Epithelial cell of proximal tubule (primary cell): ENCODE results near the gene TARS3. TPM values are rescaled to one million over a fixed set of nuclear protein-coding genes. Genes with fewer than 3 reads are reported as not detected.

Experiments
- DNase-seq: peaks from one replicate; pipeline ENCODE4 v3.0.0-alpha.2; 2011; ENCODE audit warnings: low read depth
- H3K4me3 ChIP-seq: 2 replicates; pipeline ENCODE4 v1.5.1; 2011; ENCODE audit warnings: low read depth, mild to moderate bottlenecking, low read length
- total RNA-seq: library from RNA; depleted of rRNA; stranded (reverse); fragments of >200 nt; gene quantifications from 2 replicates; pipeline ENCODE4 v1.2.3, GENCODE V29; 2015
- TF ChIP-seq, protein P1 (sequence below): conservative IDR thresholded peaks from 2 replicates; pipeline ENCODE4 v1.5.1; 2012; ENCODE audit warnings: low read depth, mild to moderate bottlenecking, low read length

Gene TARS3
- total RNA-seq, 1 donor from 2014 or later = 9.9 TPM

DNA sequence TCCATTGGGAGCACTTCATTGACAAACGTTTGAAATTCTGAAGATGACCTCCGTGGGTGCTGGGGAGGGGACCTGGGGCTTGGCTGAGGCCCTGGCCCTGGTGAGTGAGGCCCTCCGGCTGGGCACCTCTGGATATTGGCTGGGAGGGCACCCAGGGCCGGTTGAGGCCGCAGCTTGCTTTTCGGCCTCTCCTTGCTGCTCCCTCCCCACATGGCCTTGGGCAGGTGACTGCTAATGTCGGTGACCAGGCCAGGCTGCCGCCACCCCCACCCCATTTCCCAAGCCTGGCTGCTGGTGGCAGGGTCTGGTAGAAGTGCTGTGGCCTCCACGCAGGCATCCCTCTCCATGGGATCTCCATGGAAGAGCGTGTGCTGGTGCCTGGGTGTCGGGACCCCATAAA lies 111.6 kb downstream of the TARS3 start:
- no peak for DNase-seq
- no peak overlapping the region for H3K4me3 ChIP-seq
- TF ChIP-seq, protein P1, sequence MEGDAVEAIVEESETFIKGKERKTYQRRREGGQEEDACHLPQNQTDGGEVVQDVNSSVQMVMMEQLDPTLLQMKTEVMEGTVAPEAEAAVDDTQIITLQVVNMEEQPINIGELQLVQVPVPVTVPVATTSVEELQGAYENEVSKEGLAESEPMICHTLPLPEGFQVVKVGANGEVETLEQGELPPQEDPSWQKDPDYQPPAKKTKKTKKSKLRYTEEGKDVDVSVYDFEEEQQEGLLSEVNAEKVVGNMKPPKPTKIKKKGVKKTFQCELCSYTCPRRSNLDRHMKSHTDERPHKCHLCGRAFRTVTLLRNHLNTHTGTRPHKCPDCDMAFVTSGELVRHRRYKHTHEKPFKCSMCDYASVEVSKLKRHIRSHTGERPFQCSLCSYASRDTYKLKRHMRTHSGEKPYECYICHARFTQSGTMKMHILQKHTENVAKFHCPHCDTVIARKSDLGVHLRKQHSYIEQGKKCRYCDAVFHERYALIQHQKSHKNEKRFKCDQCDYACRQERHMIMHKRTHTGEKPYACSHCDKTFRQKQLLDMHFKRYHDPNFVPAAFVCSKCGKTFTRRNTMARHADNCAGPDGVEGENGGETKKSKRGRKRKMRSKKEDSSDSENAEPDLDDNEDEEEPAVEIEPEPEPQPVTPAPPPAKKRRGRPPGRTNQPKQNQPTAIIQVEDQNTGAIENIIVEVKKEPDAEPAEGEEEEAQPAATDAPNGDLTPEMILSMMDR = no peak

DNA sequence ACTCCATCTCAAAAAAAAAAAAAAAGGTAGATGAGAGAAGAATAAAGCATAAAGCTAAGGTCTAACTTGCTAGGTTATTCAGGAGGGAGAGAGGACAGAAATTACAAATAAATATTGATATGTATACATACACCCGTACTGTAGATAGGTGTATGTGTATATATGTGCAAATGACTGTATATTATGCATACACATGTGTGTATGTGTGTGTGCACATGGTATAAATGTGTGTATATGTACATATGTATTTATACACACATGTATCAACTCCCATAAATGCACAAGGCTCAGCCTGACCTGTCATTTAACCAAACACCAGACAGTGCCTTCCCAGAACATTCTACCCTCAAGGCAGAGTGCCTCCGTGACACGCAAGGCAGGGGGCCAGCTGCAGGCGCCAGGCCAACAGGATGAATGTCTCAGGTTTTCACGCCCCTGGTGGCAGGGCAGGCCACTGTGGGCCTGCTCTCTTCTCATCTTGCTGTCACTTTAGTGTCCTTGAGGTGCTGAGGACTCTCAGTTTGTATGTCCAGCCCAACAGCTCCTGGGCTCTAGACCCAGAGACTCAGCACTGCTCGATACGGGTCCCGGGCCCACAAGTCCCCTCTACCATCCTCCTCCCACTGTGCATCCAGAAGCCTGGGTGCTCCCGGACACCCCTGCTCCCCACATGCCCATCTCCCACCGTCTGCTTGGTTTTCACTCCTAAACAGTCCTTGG lies 112.5 kb downstream of the TARS3 start:
- DNase-seq = no peak
- TF ChIP-seq, protein P1 = no peak
- H3K4me3 ChIP-seq = no peak overlapping the region

DNA sequence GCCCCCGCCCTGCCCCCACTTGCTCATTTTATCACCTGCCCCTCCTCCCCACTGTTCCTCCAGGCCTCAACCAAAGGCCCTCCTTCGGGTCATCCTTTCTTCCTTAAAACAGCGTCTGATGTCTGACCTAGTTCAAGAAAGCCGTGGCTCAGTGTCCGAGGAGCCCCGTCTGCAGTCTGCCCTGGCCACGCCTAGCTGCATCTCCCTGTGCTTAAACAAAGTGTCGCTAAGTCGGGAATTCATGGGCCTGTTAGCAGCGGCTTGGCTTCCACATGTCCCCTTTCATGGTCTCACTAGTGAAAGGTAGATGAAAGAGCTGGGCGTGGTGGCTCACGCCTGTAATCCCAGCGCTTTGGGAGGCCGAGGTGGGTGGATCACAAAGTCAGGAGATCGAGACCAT lies 113.3 kb downstream of the TARS3 start:
- no peak for DNase-seq
- TF ChIP-seq, protein P1 = no peak
- H3K4me3 ChIP-seq = no peak overlapping the region

DNA sequence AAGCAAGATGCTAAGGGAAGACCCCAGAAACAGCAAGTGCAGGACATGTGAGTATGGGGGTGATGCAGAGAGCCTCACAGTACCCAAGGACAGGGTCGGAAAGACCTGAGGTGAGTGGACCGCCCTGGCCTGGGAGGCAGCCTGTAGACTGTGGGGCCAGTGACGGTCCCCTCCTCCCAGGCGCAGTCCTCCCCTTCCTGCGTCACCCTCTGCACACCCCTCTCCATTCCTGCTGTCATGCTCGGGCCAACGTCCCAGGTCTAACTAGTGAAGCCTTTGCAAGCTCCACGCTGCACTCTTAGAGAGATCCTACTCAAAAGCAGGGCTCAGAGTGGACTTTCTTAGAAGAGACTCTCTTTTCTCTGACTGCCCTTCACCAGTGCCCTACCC lies 113.7 kb downstream of the TARS3 start:
- H3K4me3 ChIP-seq = no peak overlapping the region
- TF ChIP-seq, protein P1 = no peak
- no peak for DNase-seq

- DNase-seq = no peak
- TF ChIP-seq, protein P1 = no peak
- H3K4me3 ChIP-seq = no peak overlapping the region
Measured at GRCh38 chr15:101609742-101610610, 114.3 kb downstream of the TARS3 start.

- DNase-seq = no peak
Measured at GRCh38 chr15:101608201-101608600, 116.1 kb downstream of the TARS3 start.

More at GRCh38 chr15:101608201-101608600, 116.1 kb downstream of the TARS3 start:
- TF ChIP-seq, protein P1 = no peak
- H3K4me3 ChIP-seq = no peak overlapping the region
